Measurements from ENCODE around the gene CD86.
"Not testable (repeated sequence)": the region's sequence is repeated elsewhere in the genome, so short reads cannot be mapped to it uniquely, and the experiment has no call there.

CD86 gene

DNA sequence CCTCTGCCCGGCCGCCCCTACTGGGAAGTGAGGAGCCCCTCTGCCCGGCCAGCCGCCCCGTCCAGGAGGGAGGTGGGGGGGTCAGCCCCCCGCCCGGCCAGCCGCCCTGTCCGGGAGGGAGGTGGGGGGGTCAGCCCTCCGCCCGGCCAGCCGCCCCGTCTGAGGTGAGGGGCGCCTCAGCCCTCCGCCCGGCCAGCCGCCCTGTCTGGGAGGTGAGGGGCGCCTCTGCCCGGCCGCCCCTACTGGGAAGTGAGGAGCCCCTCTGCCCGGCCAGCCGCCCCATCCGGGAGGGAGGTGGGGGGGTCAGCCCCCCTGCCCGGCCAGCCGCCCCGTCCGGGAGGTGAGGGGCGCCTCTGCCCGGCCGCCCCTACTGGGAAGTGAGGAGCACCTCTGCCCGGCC lies 109.8 kb downstream of the CD86 start:
- DNase-seq, result not testable (repeated sequence)

DNA sequence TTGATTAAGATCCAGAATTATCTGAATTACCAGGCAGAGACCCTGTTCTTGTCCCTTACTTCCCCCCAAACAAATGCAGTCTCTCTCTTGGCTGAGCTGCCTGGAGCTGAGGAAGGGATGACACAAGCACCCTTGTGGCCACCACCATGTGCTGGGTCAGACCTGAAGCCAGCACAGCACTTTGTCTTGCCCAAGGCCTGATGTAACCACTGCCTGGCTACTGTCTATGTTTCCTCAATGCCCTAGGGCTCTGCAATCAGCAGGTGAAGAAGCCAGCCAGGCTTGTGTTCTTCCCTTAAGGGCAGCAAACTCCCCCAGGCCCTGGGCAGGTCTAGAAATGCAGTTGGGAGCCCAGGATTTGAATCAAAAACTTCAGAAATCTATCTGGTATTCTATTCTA lies 112.5 kb downstream of the CD86 start:
- DNase-seq, result no peak

DNA sequence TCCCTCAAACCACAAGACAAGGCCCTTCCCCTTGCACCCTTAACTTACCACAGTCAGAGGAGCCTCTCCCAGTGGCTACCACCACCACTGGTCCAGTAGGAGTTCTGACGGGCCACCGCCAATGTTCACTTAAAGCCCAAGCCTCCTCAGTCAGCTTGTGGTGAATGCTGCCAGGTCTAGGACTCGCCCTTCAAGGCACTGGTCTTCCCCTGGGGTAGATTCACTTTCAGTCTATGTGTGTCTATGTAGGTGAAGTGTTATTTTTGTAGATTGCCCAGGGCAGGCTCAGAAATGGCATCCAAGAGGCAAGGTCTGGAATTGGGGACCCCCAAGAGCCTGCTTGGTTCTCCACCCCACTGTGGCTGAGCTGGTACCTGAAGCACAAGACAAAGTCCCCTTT lies 112.9 kb downstream of the CD86 start:
- DNase-seq, result no peak

DNA sequence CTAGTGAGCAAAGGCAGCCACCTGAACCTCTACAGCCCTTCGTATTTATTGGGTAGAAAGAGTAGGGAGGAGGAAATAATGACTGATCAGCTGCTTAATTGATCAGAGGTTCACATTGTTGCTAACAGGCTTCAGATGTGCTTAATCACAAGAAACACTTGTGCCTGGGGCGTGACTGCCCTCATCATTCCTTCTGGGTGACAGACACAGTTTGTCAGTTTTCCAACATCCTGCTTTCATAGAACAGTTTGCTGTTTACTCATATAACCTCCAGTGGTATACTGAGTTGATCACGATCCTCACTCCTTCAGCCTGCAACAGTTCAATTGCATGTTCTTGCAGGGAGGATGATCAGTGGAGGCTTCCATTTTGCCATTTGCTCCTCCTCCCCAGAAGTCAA lies 114.7 kb downstream of the CD86 start:
- no peak for DNase-seq

Data from activated naive CD4-positive, alpha-beta T cell treated with Interleukin-2 at 50 U/mL for 16 hours (primary cell).